ENCODE measurements around the gene TRAFD1. TPM values are rescaled to one million over a fixed set of nuclear protein-coding genes. Genes with fewer than 3 reads are reported as not detected.

TRAFD1 gene
- total RNA-seq, 2 donors from 2014 or later: 25.2 to 28.9 TPM

- H3K27me3 Mint-ChIP-seq (ENCODE audit: insufficient read depth): no peaks in the 10 kb centered on the region
- H3K4me3 Mint-ChIP-seq: no peak overlapping the region
- no peaks in the 10 kb centered on the region for H3K9me3 ChIP-seq (ENCODE audit: control insufficient read depth, low read length)
- H3K36me3 Mint-ChIP-seq (ENCODE audit: low read depth): peaks cover 46% of the 10 kb centered on the region
- H3K4me3 ChIP-seq (ENCODE audit: low read length): no peak overlapping the region
- H3K4me1 ChIP-seq (ENCODE audit: control insufficient read depth, insufficient read depth, low read length): no peaks in the 10 kb centered on the region
- no peaks in the 10 kb centered on the region for H3K27me3 ChIP-seq (ENCODE audit: control insufficient read depth, insufficient read depth, low read length, poor library complexity, severe bottlenecking)
- no peak overlapping the region for H3K27ac Mint-ChIP-seq
- WGBS, 2 experiments (ENCODE audit: insufficient coverage in 1 of 2, insufficient read length in 1 of 2): 96 to 97% methylated on average over 12 to 17 of the region's 17 CpGs
- no peak overlapping the region for H3K9ac ChIP-seq (ENCODE audit: extremely low read depth, low read length, poor library complexity, severe bottlenecking)
- TF ChIP-seq CTCF (conservative IDR thresholded peaks at IDR 0.05): no peak
- DNase-seq: no peak
- H3K4me1 Mint-ChIP-seq: no peaks in the 10 kb centered on the region
- H3K9me3 Mint-ChIP-seq: no peaks in the 10 kb centered on the region
- no peak overlapping the region for H3K27ac ChIP-seq (ENCODE audit: low read depth, low read length)
- H3K36me3 ChIP-seq (ENCODE audit: control insufficient read depth, insufficient read depth, low read length): peaks cover 35% of the 10 kb centered on the region
Observed at GRCh38 chr12:112170971-112171596, 45.7 kb downstream of the TRAFD1 start.

GRCh38 chr12:112172556-112173324 is 47.4 kb downstream of the TRAFD1 start:
- H3K9me3 ChIP-seq (ENCODE audit: control insufficient read depth, low read length): no peaks in the 10 kb centered on the region
- H3K4me1 Mint-ChIP-seq: no peaks in the 10 kb centered on the region
- no peak overlapping the region for H3K4me3 ChIP-seq (ENCODE audit: low read length)
- peaks cover 51% of the 10 kb centered on the region for H3K36me3 Mint-ChIP-seq (ENCODE audit: low read depth)
- H3K4me3 Mint-ChIP-seq: no peak overlapping the region
- H3K27me3 Mint-ChIP-seq (ENCODE audit: insufficient read depth): no peaks in the 10 kb centered on the region
- H3K36me3 ChIP-seq (ENCODE audit: control insufficient read depth, insufficient read depth, low read length): peaks cover 47% of the 10 kb centered on the region
- H3K9me3 Mint-ChIP-seq: no peaks in the 10 kb centered on the region
- no peak overlapping the region for H3K27ac ChIP-seq (ENCODE audit: low read depth, low read length)
- no peaks in the 10 kb centered on the region for H3K4me1 ChIP-seq (ENCODE audit: control insufficient read depth, insufficient read depth, low read length)
- WGBS, 2 experiments (ENCODE audit: insufficient coverage in 1 of 2, insufficient read length in 1 of 2): 95% methylated on average over 13 to 21 of the region's 21 CpGs
- H3K27ac Mint-ChIP-seq: no peak overlapping the region
- TF ChIP-seq CTCF (conservative IDR thresholded peaks at IDR 0.05): no peak
- H3K27me3 ChIP-seq (ENCODE audit: control insufficient read depth, insufficient read depth, low read length, poor library complexity, severe bottlenecking): no peaks in the 10 kb centered on the region
- DNase-seq: no peak
- H3K9ac ChIP-seq (ENCODE audit: extremely low read depth, low read length, poor library complexity, severe bottlenecking): no peak overlapping the region

GRCh38 chr12:112175361-112176155 is 50.2 kb downstream of the TRAFD1 start:
- Mint-ChIP-seq H3K27ac (peak overlapping the region; percentile 46), H3K4me1 (no peaks in the 10 kb centered on the region), H3K9me3 (no peaks in the 10 kb centered on the region), H3K27me3 (ENCODE audit: insufficient read depth) (no peaks in the 10 kb centered on the region), H3K4me3 (no peak overlapping the region), H3K36me3 (ENCODE audit: low read depth) (peaks cover 65% of the 10 kb centered on the region)
- no peak overlapping the region for H3K9ac ChIP-seq (ENCODE audit: extremely low read depth, low read length, poor library complexity, severe bottlenecking)
- no peaks in the 10 kb centered on the region for H3K9me3 ChIP-seq (ENCODE audit: control insufficient read depth, low read length)
- DNase-seq: no peak
- H3K4me1 ChIP-seq (ENCODE audit: control insufficient read depth, insufficient read depth, low read length): no peaks in the 10 kb centered on the region
- H3K27ac ChIP-seq (ENCODE audit: low read depth, low read length): no peak overlapping the region
- H3K36me3 ChIP-seq (ENCODE audit: control insufficient read depth, insufficient read depth, low read length): peaks cover 60% of the 10 kb centered on the region
- 95 to 99% methylated on average over 14 to 20 of the region's 20 CpGs for WGBS, 2 experiments (ENCODE audit: insufficient coverage in 1 of 2, insufficient read length in 1 of 2)
- H3K27me3 ChIP-seq (ENCODE audit: control insufficient read depth, insufficient read depth, low read length, poor library complexity, severe bottlenecking): no peaks in the 10 kb centered on the region
- no peak overlapping the region for H3K4me3 ChIP-seq (ENCODE audit: low read length)
- no peak for TF ChIP-seq CTCF (conservative IDR thresholded peaks at IDR 0.05)

Data from endodermal cell (in vitro differentiated cells).